Subcutaneous abdominal adipose tissue (tissue), 5 donors: ENCODE results near the gene AFF1.

ENCODE experiments used
- H3K27ac ChIP-seq: one replicate; pipeline ENCODE4 v1.7.0; 2013; ENCODE audit warnings: low read depth, mild to moderate bottlenecking, inconsistent platforms, low read length, moderate library complexity
- H3K27me3 ChIP-seq, 5 donors: one replicate each; pipeline ENCODE4 v1.7.0; 2013; ENCODE audit warnings: low read length in 5 of 5, inconsistent platforms in 1 of 5; ENCODE audit not compliant: control insufficient read depth in 5 of 5, insufficient read depth in 4 of 5
- H3K36me3 ChIP-seq, 5 donors: one replicate each; pipeline ENCODE4 v1.7.0; 2013; ENCODE audit warnings: low read length in 5 of 5; ENCODE audit not compliant: control insufficient read depth in 5 of 5, insufficient read depth in 5 of 5
- H3K4me1 ChIP-seq, 5 donors: one replicate each; pipeline ENCODE4 v1.7.0; 2013; ENCODE audit warnings: low read length in 5 of 5, mild to moderate bottlenecking in 3 of 5, moderate library complexity in 1 of 5; ENCODE audit not compliant: control insufficient read depth in 5 of 5, insufficient read depth in 5 of 5
- H3K4me3 ChIP-seq, 5 donors: one replicate each; pipeline ENCODE4 v1.7.0; 2013; ENCODE audit warnings: low read length in 5 of 5, low read depth in 1 of 5
- H3K9ac ChIP-seq, 5 donors: one replicate each; pipeline ENCODE4 v1.7.0; 2013; ENCODE audit warnings: low read length in 5 of 5, mild to moderate bottlenecking in 4 of 5, moderate library complexity in 3 of 5
- H3K9me3 ChIP-seq, 5 donors: one replicate each; pipeline ENCODE4 v1.7.0; 2013; ENCODE audit warnings: low read length in 5 of 5; ENCODE audit not compliant: control insufficient read depth in 5 of 5
- donor health status: healthy.
- donor health status: healthy.
- donor health status: healthy.
- donor health status: healthy.
- donor health status: healthy.

Gene AFF1

GRCh38 chr4:87116231-87116630, 181.4 kb downstream of the AFF1 start:
- H3K27me3 ChIP-seq = no peaks in the 10 kb centered on the region
- H3K9me3 ChIP-seq = no peaks in the 10 kb centered on the region
- H3K4me1 ChIP-seq = peaks cover 10 to 39% (median 27%) of the 10 kb centered on the region in 5 donors
- no peak overlapping the region for H3K9ac ChIP-seq
- peaks cover 10 to 67% (median 52%) of the 10 kb centered on the region in 5 donors for H3K36me3 ChIP-seq
- no peak overlapping the region for H3K4me3 ChIP-seq
- H3K27ac ChIP-seq = peak overlapping the region; percentile 43

GRCh38 chr4:87117051-87117731, 182.4 kb downstream of the AFF1 start:
- no peaks in the 10 kb centered on the region for H3K9me3 ChIP-seq
- H3K36me3 ChIP-seq = peaks cover 7 to 61% (median 49%) of the 10 kb centered on the region in 5 donors
- peak overlapping the region; percentile 43 for H3K27ac ChIP-seq
- H3K9ac ChIP-seq = no peak overlapping the region
- H3K27me3 ChIP-seq = no peaks in the 10 kb centered on the region
- peaks cover 14 to 49% (median 36%) of the 10 kb centered on the region in 5 donors for H3K4me1 ChIP-seq
- no peak overlapping the region for H3K4me3 ChIP-seq

GRCh38 chr4:87117732-87118075, 182.9 kb downstream of the AFF1 start:
- peaks cover 4 to 58% (median 46%) of the 10 kb centered on the region in 5 donors for H3K36me3 ChIP-seq
- no peaks in the 10 kb centered on the region for H3K9me3 ChIP-seq
- H3K4me3 ChIP-seq = no peak overlapping the region
- peaks cover 15 to 54% (median 39%) of the 10 kb centered on the region in 5 donors for H3K4me1 ChIP-seq
- H3K27ac ChIP-seq = peak overlapping the region; percentile 43
- no peak overlapping the region for H3K9ac ChIP-seq
- H3K27me3 ChIP-seq = no peaks in the 10 kb centered on the region

- Histone ChIP-seq H3K36me3 (peaks cover 4 to 50% (median 40%) of the 10 kb centered on the region in 5 donors), H3K27ac (peak overlapping the region; percentile 43), H3K4me1 (peaks cover 15 to 54% (median 39%) of the 10 kb centered on the region in 5 donors), H3K4me3 (no peak overlapping the region), H3K9me3 (no peaks in the 10 kb centered on the region), H3K27me3 (no peaks in the 10 kb centered on the region), H3K9ac (no peak overlapping the region)
These were observed 183.6 kb downstream of the AFF1 start for GRCh38 chr4:87118421-87118820.

- H3K9ac ChIP-seq = no peak overlapping the region
- H3K4me1 ChIP-seq = peaks cover 15 to 54% (median 39%) of the 10 kb centered on the region in 5 donors
- H3K9me3 ChIP-seq = no peaks in the 10 kb centered on the region
- no peak overlapping the region for H3K4me3 ChIP-seq
- H3K36me3 ChIP-seq = peaks cover 4 to 50% (median 40%) of the 10 kb centered on the region in 5 donors
- no peak overlapping the region for H3K27ac ChIP-seq
- no peaks in the 10 kb centered on the region for H3K27me3 ChIP-seq
These were observed 184.0 kb downstream of the AFF1 start for GRCh38 chr4:87118826-87119225.

GRCh38 chr4:87120010-87120409, 185.2 kb downstream of the AFF1 start:
- Histone ChIP-seq H3K4me1 (peaks cover 15 to 54% (median 39%) of the 10 kb centered on the region in 5 donors), H3K36me3 (peaks cover 7 to 49% (median 39%) of the 10 kb centered on the region in 5 donors), H3K9ac (peak overlapping the region in 1 of 5 donors; percentile 27), H3K27ac (peak overlapping the region; percentile 84), H3K27me3 (no peaks in the 10 kb centered on the region), H3K4me3 (peak overlapping the region in 1 of 5 donors; percentile 29), H3K9me3 (no peaks in the 10 kb centered on the region)

GRCh38 chr4:87120411-87121162, 185.8 kb downstream of the AFF1 start:
- H3K4me3 ChIP-seq = peak overlapping the region in 4 of 5 donors; percentile 4 to 29 (median 18)
- H3K9ac ChIP-seq = peak overlapping the region in 1 of 5 donors; percentile 27

GRCh38 chr4:87121341-87122065, 186.7 kb downstream of the AFF1 start:
- Histone ChIP-seq H3K4me1 (peaks cover 15 to 45% (median 36%) of the 10 kb centered on the region in 5 donors), H3K4me3 (no peak overlapping the region), H3K9ac (no peak overlapping the region), H3K36me3 (peaks cover 12 to 50% (median 42%) of the 10 kb centered on the region in 5 donors), H3K27ac (peak overlapping the region; percentile 84), H3K27me3 (no peaks in the 10 kb centered on the region), H3K9me3 (no peaks in the 10 kb centered on the region)

More at GRCh38 chr4:87120411-87121162, 185.8 kb downstream of the AFF1 start:
- peaks cover 9 to 49% (median 40%) of the 10 kb centered on the region in 5 donors for H3K36me3 ChIP-seq
- peak overlapping the region; percentile 84 for H3K27ac ChIP-seq
- peaks cover 15 to 53% (median 39%) of the 10 kb centered on the region in 5 donors for H3K4me1 ChIP-seq
- no peaks in the 10 kb centered on the region for H3K27me3 ChIP-seq
- H3K9me3 ChIP-seq = no peaks in the 10 kb centered on the region

- Histone ChIP-seq H3K9me3 (no peaks in the 10 kb centered on the region), H3K36me3 (peaks cover 17 to 49% (median 42%) of the 10 kb centered on the region in 5 donors), H3K27me3 (no peaks in the 10 kb centered on the region), H3K4me3 (no peak overlapping the region), H3K9ac (no peak overlapping the region), H3K27ac (peak overlapping the region; percentile 84), H3K4me1 (peaks cover 15 to 37% (median 28%) of the 10 kb centered on the region in 5 donors)
These were observed 187.4 kb downstream of the AFF1 start for GRCh38 chr4:87122252-87122651.
